ENCODE measurements around the gene PITPNB.
A peak's percentile ranks its signal among the peaks of the same experiment; 100 is the strongest.

The PITPNB gene

GRCh38 chr22:27850000-27850521 is 69.0 kb downstream of the PITPNB start:
- no peak overlapping the region for H3K4me3 ChIP-seq (ENCODE audit: low read depth, low read length)
- no peak for TF ChIP-seq CTCF (IDR thresholded peaks at IDR 0.05; ENCODE audit: control insufficient read depth, extremely low read depth, insufficient read depth)
- DNase-seq (ENCODE audit: low read depth) = peak; percentile 87

- no peak overlapping the region for H3K4me3 ChIP-seq (ENCODE audit: low read depth, low read length)
- no peak for DNase-seq (ENCODE audit: low read depth)
- no peak for TF ChIP-seq CTCF (IDR thresholded peaks at IDR 0.05; ENCODE audit: control insufficient read depth, extremely low read depth, insufficient read depth)
Observed at GRCh38 chr22:27848005-27848404, 71.1 kb downstream of the PITPNB start.

- H3K4me3 ChIP-seq (ENCODE audit: low read depth, low read length) = no peak overlapping the region
- no peak for DNase-seq (ENCODE audit: low read depth)
- no peak for TF ChIP-seq CTCF (IDR thresholded peaks at IDR 0.05; ENCODE audit: control insufficient read depth, extremely low read depth, insufficient read depth)
Observed at GRCh38 chr22:27846910-27847309, 72.1 kb downstream of the PITPNB start.

GRCh38 chr22:27846248-27846757 is 72.8 kb downstream of the PITPNB start:
- DNase-seq (ENCODE audit: low read depth) = no peak
- no peak overlapping the region for H3K4me3 ChIP-seq (ENCODE audit: low read depth, low read length)
- TF ChIP-seq CTCF (IDR thresholded peaks at IDR 0.05; ENCODE audit: control insufficient read depth, extremely low read depth, insufficient read depth) = no peak

- TF ChIP-seq CTCF (IDR thresholded peaks at IDR 0.05; ENCODE audit: control insufficient read depth, extremely low read depth, insufficient read depth) = no peak
- H3K4me3 ChIP-seq (ENCODE audit: low read depth, low read length) = no peak overlapping the region
- no peak for DNase-seq (ENCODE audit: low read depth)
Observed at GRCh38 chr22:27845644-27846043, 73.4 kb downstream of the PITPNB start.

GRCh38 chr22:27844656-27845591 is 74.1 kb downstream of the PITPNB start:
- no peak overlapping the region for H3K4me3 ChIP-seq (ENCODE audit: low read depth, low read length)
- DNase-seq (ENCODE audit: low read depth) = no peak
- TF ChIP-seq CTCF (IDR thresholded peaks at IDR 0.05; ENCODE audit: control insufficient read depth, extremely low read depth, insufficient read depth) = no peak
